ENCODE measurements around the gene UFL1. TPM values are rescaled to one million over a fixed set of nuclear protein-coding genes. Genes with fewer than 3 reads are reported as not detected.
"Not testable (repeated sequence)": the region's sequence is repeated elsewhere in the genome, so short reads cannot be mapped to it uniquely, and the experiment has no call there.

Gene UFL1
- total RNA-seq = 10 to 100 TPM; 16.5 to 27.5 TPM

- TF ChIP-seq, protein P1, sequence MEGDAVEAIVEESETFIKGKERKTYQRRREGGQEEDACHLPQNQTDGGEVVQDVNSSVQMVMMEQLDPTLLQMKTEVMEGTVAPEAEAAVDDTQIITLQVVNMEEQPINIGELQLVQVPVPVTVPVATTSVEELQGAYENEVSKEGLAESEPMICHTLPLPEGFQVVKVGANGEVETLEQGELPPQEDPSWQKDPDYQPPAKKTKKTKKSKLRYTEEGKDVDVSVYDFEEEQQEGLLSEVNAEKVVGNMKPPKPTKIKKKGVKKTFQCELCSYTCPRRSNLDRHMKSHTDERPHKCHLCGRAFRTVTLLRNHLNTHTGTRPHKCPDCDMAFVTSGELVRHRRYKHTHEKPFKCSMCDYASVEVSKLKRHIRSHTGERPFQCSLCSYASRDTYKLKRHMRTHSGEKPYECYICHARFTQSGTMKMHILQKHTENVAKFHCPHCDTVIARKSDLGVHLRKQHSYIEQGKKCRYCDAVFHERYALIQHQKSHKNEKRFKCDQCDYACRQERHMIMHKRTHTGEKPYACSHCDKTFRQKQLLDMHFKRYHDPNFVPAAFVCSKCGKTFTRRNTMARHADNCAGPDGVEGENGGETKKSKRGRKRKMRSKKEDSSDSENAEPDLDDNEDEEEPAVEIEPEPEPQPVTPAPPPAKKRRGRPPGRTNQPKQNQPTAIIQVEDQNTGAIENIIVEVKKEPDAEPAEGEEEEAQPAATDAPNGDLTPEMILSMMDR (IDR thresholded peaks at IDR 0.05) = peak in 1 of 2 donors; percentile 21
- Histone ChIP-seq H3K4me1 (peaks cover 0 to 28% of the 10 kb centered on the region in 2 donors), H3K9me3 (no peaks in the 10 kb centered on the region), H3K27ac (peak within 1 kb of the TSS; percentile 90 to 96), H3K36me3 (peaks cover 20% of the 10 kb centered on the region), H3K27me3 (no peaks in the 10 kb centered on the region), H3K4me3 (peak within 1 kb of the TSS; percentile 67 to 76)
- DNase-seq (ENCODE audit: low spot score) = peak; percentile 93
Observed at GRCh38 chr6:96521644-96522464, at the start of gene UFL1. TSS of gene UFL1 (plus strand) at chr6:96521806. CDS start at chr6:96521874, 68 bp downstream.

DNA sequence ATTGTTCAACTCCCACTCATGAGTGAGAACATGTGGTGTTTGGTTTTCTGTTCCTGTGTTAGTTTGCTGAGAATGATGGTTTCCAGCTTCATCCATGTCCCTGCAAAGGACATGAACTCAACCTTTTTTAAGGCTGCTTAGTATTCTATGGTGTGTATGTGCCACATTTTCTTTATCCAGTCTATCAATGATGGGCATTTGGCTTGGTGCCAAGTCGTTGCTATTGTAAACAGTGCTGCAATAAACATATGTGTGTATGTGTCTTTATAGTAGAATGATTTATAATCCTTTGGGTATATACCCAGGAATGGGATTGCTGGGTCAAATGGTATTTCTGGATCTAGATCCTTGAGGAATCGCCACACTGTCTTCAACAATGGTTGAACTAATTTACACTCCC, 49.3 kb upstream of the UFL1 start:
- H3K27me3 ChIP-seq; DNase-seq (ENCODE audit: low spot score); H3K4me3 ChIP-seq; H3K9me3 ChIP-seq; H3K4me1 ChIP-seq; H3K27ac ChIP-seq; H3K36me3 ChIP-seq: not testable (repeated sequence)

DNA sequence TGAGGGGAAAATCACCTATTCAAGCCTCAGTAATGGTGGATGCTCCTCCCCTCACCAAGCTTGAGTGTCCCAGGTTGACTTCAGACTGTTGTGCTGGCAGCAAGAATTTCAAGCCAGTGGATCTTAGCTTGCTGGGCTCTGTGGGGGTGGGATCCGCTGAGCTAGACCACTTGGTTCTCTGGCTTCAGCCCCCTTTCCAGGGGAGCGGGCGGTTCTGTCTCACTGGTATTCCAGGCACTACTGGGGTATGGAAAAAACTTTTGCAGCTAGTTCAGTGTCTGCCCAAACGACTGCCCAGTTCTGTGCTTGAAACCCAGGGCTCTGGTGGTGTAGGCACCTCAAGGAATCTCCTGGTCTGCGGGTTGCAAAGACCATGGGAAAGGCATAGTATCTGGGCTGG, 42.9 kb upstream of the UFL1 start:
- Histone ChIP-seq H3K4me3 (no peak overlapping the region), H3K4me1 (no peaks in the 10 kb centered on the region), H3K27ac (no peak overlapping the region), H3K36me3 (no peaks in the 10 kb centered on the region), H3K27me3 (no peaks in the 10 kb centered on the region), H3K9me3 (peaks cover 0 to 4% of the 10 kb centered on the region in 2 donors)
- DNase-seq (ENCODE audit: low spot score) = no peak
- TF ChIP-seq, protein P1 (IDR thresholded peaks at IDR 0.05) = no peak

GRCh38 chr6:96491926-96492325, 29.7 kb upstream of the UFL1 start:
- Histone ChIP-seq H3K27me3 (no peaks in the 10 kb centered on the region), H3K27ac (no peak overlapping the region), H3K4me3 (no peak overlapping the region), H3K36me3 (no peaks in the 10 kb centered on the region), H3K9me3 (peaks cover 0 to 51% of the 10 kb centered on the region in 2 donors), H3K4me1 (no peaks in the 10 kb centered on the region)
- TF ChIP-seq, protein P1 (IDR thresholded peaks at IDR 0.05) = no peak
- no peak for DNase-seq (ENCODE audit: low spot score)

DNA sequence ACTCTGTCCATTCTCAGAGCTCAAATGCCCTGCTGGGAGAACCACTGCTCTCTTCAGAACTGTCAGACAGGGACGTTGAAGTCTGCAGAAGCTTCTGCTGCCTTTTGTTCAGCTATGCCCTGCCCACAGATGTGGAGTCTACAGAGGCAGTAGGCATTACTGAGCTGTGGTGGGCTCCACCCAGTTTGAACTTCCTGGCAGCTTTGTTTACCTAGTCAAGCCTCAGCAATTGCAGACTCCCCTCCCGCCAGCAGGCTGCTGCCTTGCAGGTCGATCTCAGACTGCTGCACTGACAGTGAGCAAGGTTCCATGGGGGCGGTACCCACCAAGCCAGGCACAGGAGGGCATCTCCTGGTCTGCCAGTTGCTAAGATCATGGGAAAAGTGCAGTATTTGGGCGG, 21.8 kb upstream of the UFL1 start:
- Histone ChIP-seq H3K9me3 (peaks cover 0 to 10% of the 10 kb centered on the region in 2 donors), H3K4me1 (no peaks in the 10 kb centered on the region), H3K27ac (no peak overlapping the region), H3K27me3 (no peaks in the 10 kb centered on the region), H3K36me3 (no peaks in the 10 kb centered on the region), H3K4me3 (no peak overlapping the region)
- TF ChIP-seq, protein P1 (IDR thresholded peaks at IDR 0.05) = no peak
- DNase-seq (ENCODE audit: low spot score) = no peak

GRCh38 chr6:96502915-96503314, 18.7 kb upstream of the UFL1 start:
- no peak for DNase-seq (ENCODE audit: low spot score)
- Histone ChIP-seq H3K9me3 (peaks cover 0 to 5% of the 10 kb centered on the region in 2 donors), H3K4me1 (no peaks in the 10 kb centered on the region), H3K27ac (no peak overlapping the region), H3K4me3 (no peak overlapping the region), H3K27me3 (no peaks in the 10 kb centered on the region), H3K36me3 (no peaks in the 10 kb centered on the region)
- TF ChIP-seq, protein P1 (IDR thresholded peaks at IDR 0.05) = no peak

Measured in right atrium auricular region (tissue), 2 donors.